ENCODE measurements around the gene RAB43. TPM values are rescaled to one million over a fixed set of nuclear protein-coding genes. Genes with fewer than 3 reads are reported as not detected.

Gene RAB43
- total RNA-seq, 1 donor from 2014 or later = 34.5 TPM

DNA sequence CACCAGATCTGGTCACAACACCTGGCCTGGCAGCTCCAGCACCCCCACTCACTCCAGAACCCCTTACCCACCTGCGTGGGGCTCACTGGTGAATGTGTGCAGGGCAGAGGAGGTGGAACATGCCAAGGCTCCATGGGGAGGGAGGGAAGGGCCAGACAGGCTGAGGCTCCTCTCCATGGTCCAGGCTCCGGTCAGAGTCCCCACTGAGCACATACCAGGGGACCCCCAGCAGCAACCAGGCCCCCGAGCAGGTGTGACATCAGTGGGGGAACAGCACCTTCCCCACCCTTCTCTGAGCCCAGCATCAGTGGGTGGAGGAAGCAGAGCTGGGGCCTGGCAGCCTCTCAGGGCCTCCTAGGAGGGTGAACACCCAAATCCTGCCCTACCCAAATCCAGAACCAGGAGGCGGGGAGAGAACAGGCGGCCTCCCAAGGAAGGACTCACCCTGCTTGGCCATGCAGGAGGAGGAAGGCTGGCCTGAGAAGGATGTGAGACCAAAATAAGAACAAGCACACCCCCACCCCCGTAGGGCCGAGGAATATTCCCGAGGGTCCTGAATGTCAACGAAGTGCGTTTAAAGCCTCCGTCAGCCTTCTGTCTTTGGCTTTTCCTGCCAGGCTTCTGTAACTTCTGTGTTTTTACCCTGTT, 62.2 kb downstream of the RAB43 start:
- Mint-ChIP-seq H3K4me3 (ENCODE audit: unreplicated experiment) (no peak overlapping the region), H3K27me3 (ENCODE audit: low read depth, unreplicated experiment) (peaks cover 36% of the 10 kb centered on the region), H3K36me3 (ENCODE audit: low read depth, unreplicated experiment) (no peaks in the 10 kb centered on the region)

DNA sequence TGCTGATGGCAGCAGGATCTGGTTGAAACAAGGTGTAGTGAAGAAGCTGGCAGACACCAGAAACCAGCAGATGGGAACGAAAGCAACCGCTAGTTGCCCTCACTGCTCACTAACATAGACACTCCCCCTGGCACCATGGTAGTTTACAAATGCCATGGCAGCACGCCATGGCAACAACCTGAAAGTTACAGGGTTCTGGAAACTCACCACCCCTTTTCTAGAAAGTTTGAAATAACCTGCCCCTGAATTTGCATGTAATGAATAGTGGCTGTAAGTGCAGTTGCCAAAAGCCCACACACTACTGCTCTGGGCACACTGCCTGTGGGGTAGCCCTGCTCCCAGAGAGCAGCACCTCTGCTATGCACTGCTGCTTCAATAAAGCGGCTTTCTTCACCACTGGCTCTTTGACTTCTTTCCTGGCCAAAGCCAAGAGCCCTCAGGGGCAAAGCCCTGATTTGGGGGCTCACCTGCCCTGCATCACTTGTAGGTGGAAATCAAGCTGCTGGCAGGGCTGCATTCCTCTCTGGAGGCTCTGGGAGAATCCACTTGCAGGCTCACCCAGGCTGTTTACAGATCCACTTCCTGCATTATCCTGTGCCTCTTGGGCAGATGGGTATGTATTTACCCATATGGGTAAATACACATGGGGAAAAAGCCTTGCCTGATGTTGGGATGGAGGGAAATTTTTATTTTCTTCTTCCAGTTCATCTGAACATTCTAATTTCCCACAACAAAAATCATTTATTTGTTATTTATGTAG, 63.0 kb downstream of the RAB43 start:
- H4K20me1 ChIP-seq (ENCODE audit: insufficient read depth, low read length) = no peaks in the 10 kb centered on the region
- H3K9me3 Mint-ChIP-seq (ENCODE audit: unreplicated experiment) = peaks cover 2% of the 10 kb centered on the region
- no peak overlapping the region for H3K9ac ChIP-seq (ENCODE audit: low read length)
- H3K36me3 ChIP-seq (ENCODE audit: insufficient read depth, low read length) = no peaks in the 10 kb centered on the region
- no peaks in the 10 kb centered on the region for H3K36me3 Mint-ChIP-seq (ENCODE audit: low read depth, unreplicated experiment)
- no peaks in the 10 kb centered on the region for H3K9me3 ChIP-seq (ENCODE audit: insufficient read depth, low read depth, low read length)
- H2AFZ ChIP-seq (ENCODE audit: low read depth, low read length) = no peak overlapping the region
- no peak for DNase-seq (ENCODE audit: low read depth)
- H3K4me3 Mint-ChIP-seq (ENCODE audit: unreplicated experiment) = no peak overlapping the region
- no peak overlapping the region for H3K4me3 ChIP-seq (ENCODE audit: insufficient read depth, low read depth, low read length)
- H3K79me2 ChIP-seq (ENCODE audit: insufficient read depth, low read length) = no peaks in the 10 kb centered on the region
- no peak overlapping the region for H3K27ac Mint-ChIP-seq (ENCODE audit: unreplicated experiment)
- FAIRE-seq = no peak
- no peak overlapping the region for H3K27ac ChIP-seq (ENCODE audit: low read depth, low read length)
- TF ChIP-seq, protein P1, sequence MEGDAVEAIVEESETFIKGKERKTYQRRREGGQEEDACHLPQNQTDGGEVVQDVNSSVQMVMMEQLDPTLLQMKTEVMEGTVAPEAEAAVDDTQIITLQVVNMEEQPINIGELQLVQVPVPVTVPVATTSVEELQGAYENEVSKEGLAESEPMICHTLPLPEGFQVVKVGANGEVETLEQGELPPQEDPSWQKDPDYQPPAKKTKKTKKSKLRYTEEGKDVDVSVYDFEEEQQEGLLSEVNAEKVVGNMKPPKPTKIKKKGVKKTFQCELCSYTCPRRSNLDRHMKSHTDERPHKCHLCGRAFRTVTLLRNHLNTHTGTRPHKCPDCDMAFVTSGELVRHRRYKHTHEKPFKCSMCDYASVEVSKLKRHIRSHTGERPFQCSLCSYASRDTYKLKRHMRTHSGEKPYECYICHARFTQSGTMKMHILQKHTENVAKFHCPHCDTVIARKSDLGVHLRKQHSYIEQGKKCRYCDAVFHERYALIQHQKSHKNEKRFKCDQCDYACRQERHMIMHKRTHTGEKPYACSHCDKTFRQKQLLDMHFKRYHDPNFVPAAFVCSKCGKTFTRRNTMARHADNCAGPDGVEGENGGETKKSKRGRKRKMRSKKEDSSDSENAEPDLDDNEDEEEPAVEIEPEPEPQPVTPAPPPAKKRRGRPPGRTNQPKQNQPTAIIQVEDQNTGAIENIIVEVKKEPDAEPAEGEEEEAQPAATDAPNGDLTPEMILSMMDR (IDR thresholded peaks at IDR 0.05; ENCODE audit: insufficient read depth, low read depth, low read length) = no peak
- no peak for TF ChIP-seq EZH2 (IDR thresholded peaks at IDR 0.05; ENCODE audit: insufficient read depth, low read length)
- peaks cover 33% of the 10 kb centered on the region for H3K27me3 Mint-ChIP-seq (ENCODE audit: low read depth, unreplicated experiment)
- no peak overlapping the region for H3K4me2 ChIP-seq (ENCODE audit: low read length)
- H3K4me1 Mint-ChIP-seq (ENCODE audit: low read depth, unreplicated experiment) = peaks cover 3% of the 10 kb centered on the region
- no peaks in the 10 kb centered on the region for H3K4me1 ChIP-seq (ENCODE audit: insufficient read depth, low read length)
- peaks cover 18% of the 10 kb centered on the region for H3K27me3 ChIP-seq (ENCODE audit: insufficient read depth, low read length)

More for the DNA sequence above, 62.2 kb downstream of the RAB43 start:
- Histone ChIP-seq H3K4me1 (ENCODE audit: insufficient read depth, low read length) (no peaks in the 10 kb centered on the region), H4K20me1 (ENCODE audit: insufficient read depth, low read length) (no peaks in the 10 kb centered on the region), H3K4me2 (ENCODE audit: low read length) (no peak overlapping the region), H3K36me3 (ENCODE audit: insufficient read depth, low read length) (no peaks in the 10 kb centered on the region), H2AFZ (ENCODE audit: low read depth, low read length) (no peak overlapping the region), H3K79me2 (ENCODE audit: insufficient read depth, low read length) (no peaks in the 10 kb centered on the region), H3K9ac (ENCODE audit: low read length) (no peak overlapping the region), H3K27me3 (ENCODE audit: insufficient read depth, low read length) (peaks cover 18% of the 10 kb centered on the region), H3K27ac (ENCODE audit: low read depth, low read length) (no peak overlapping the region), H3K4me3 (ENCODE audit: insufficient read depth, low read depth, low read length) (no peak overlapping the region), H3K9me3 (ENCODE audit: insufficient read depth, low read depth, low read length) (no peaks in the 10 kb centered on the region)
- TF ChIP-seq EZH2 (IDR thresholded peaks at IDR 0.05; ENCODE audit: insufficient read depth, low read length) = no peak
- TF ChIP-seq, protein P1 (IDR thresholded peaks at IDR 0.05; ENCODE audit: insufficient read depth, low read depth, low read length) = no peak
- H3K27ac Mint-ChIP-seq (ENCODE audit: unreplicated experiment) = no peak overlapping the region
- H3K4me1 Mint-ChIP-seq (ENCODE audit: low read depth, unreplicated experiment) = peaks cover 3% of the 10 kb centered on the region
- no peak for DNase-seq (ENCODE audit: low read depth)
- FAIRE-seq = no peak
- H3K9me3 Mint-ChIP-seq (ENCODE audit: unreplicated experiment) = peaks cover 2% of the 10 kb centered on the region

DNA sequence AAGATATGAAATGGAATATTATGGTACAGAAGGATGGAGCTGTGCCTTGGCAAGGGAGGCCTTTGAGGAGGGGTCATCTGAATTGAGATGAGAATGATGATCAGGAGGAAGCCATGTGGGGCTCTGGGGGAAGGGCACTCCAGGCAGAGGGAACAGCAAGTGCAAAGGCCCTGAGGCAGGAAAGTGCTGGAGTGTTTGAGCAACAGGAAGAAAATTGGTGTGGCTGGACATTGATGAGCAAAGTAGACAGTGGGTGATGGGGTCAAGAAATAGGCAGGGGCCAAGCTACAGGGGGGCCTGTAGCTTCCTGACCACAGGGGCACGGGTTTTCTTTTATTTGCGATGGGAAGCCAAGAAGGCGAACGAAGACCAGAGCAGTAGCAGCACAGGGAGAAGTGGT, 64.4 kb downstream of the RAB43 start:
- no peak overlapping the region for H3K4me3 Mint-ChIP-seq (ENCODE audit: unreplicated experiment)
- FAIRE-seq = no peak
- H3K27me3 Mint-ChIP-seq (ENCODE audit: low read depth, unreplicated experiment) = peaks cover 24% of the 10 kb centered on the region
- Histone ChIP-seq H3K9me3 (ENCODE audit: insufficient read depth, low read depth, low read length) (no peaks in the 10 kb centered on the region), H4K20me1 (ENCODE audit: insufficient read depth, low read length) (no peaks in the 10 kb centered on the region), H3K4me3 (ENCODE audit: insufficient read depth, low read depth, low read length) (no peak overlapping the region), H3K4me1 (ENCODE audit: insufficient read depth, low read length) (no peaks in the 10 kb centered on the region), H2AFZ (ENCODE audit: low read depth, low read length) (no peak overlapping the region), H3K27ac (ENCODE audit: low read depth, low read length) (no peak overlapping the region), H3K4me2 (ENCODE audit: low read length) (no peak overlapping the region), H3K36me3 (ENCODE audit: insufficient read depth, low read length) (no peaks in the 10 kb centered on the region), H3K27me3 (ENCODE audit: insufficient read depth, low read length) (peaks cover 18% of the 10 kb centered on the region), H3K9ac (ENCODE audit: low read length) (no peak overlapping the region), H3K79me2 (ENCODE audit: insufficient read depth, low read length) (no peaks in the 10 kb centered on the region)
- TF ChIP-seq, protein P1 (IDR thresholded peaks at IDR 0.05; ENCODE audit: insufficient read depth, low read depth, low read length) = no peak
- TF ChIP-seq EZH2 (IDR thresholded peaks at IDR 0.05; ENCODE audit: insufficient read depth, low read length) = no peak
- H3K9me3 Mint-ChIP-seq (ENCODE audit: unreplicated experiment) = peaks cover 2% of the 10 kb centered on the region
- no peak for DNase-seq (ENCODE audit: low read depth)
- H3K4me1 Mint-ChIP-seq (ENCODE audit: low read depth, unreplicated experiment) = peaks cover 3% of the 10 kb centered on the region
- no peaks in the 10 kb centered on the region for H3K36me3 Mint-ChIP-seq (ENCODE audit: low read depth, unreplicated experiment)
- H3K27ac Mint-ChIP-seq (ENCODE audit: unreplicated experiment) = no peak overlapping the region

Measured in astrocyte (in vitro differentiated cells and primary cell).